ENCODE results near the gene TMPRSS9.

The TMPRSS9 gene

GRCh38 chr19:2359992-2360685 is at the start of gene TMPRSS9:
TMPRSS9 (plus strand) TSS chr19:2360265; CDS start chr19:2389786, 29,521 bp downstream.
- H3K27me3 ChIP-seq (ENCODE audit: control insufficient read depth, insufficient read depth, low read length): no peaks in the 10 kb centered on the region
- no peak within 1 kb of the TSS for H3K4me3 ChIP-seq (ENCODE audit: low read length)
- peaks cover 3% of the 10 kb centered on the region; the same call in 1 of the 2 replicates for H3K4me1 ChIP-seq (ENCODE audit: control insufficient read depth, insufficient read depth, low read length)
- no peaks in the 10 kb centered on the region for H3K9me3 ChIP-seq (ENCODE audit: control insufficient read depth, insufficient read depth, low read length)
- H3K36me3 ChIP-seq (ENCODE audit: control insufficient read depth, insufficient read depth, low read length): no peaks in the 10 kb centered on the region
- no CpG with 5 or more reads among the region's 44 CpGs for WGBS (ENCODE audit: insufficient coverage, insufficient read length)
- no peak within 1 kb of the TSS for H3K27ac ChIP-seq (ENCODE audit: low read length)
- DNase-seq (ENCODE audit: low read depth, low spot score): no peak

GRCh38 chr19:2311093-2311492 is 49.0 kb upstream of the TMPRSS9 start:
- H3K9me3 ChIP-seq (ENCODE audit: control insufficient read depth, insufficient read depth, low read length): no peaks in the 10 kb centered on the region
- no peaks in the 10 kb centered on the region; the same call in 1 of the 2 replicates for H3K36me3 ChIP-seq (ENCODE audit: control insufficient read depth, insufficient read depth, low read length)
- no CpG with 5 or more reads among the region's 4 CpGs for WGBS (ENCODE audit: insufficient coverage, insufficient read length)
- no peak for DNase-seq (ENCODE audit: low read depth, low spot score)
- no peak overlapping the region for H3K27ac ChIP-seq (ENCODE audit: low read length)
- no peak overlapping the region for H3K4me3 ChIP-seq (ENCODE audit: low read length)
- H3K27me3 ChIP-seq (ENCODE audit: control insufficient read depth, insufficient read depth, low read length): peaks cover 3% of the 10 kb centered on the region
- H3K4me1 ChIP-seq (ENCODE audit: control insufficient read depth, insufficient read depth, low read length): peaks cover 2% of the 10 kb centered on the region

GRCh38 chr19:2312820-2313501 is 47.1 kb upstream of the TMPRSS9 start:
- no peaks in the 10 kb centered on the region; the same call in 1 of the 2 replicates for H3K36me3 ChIP-seq (ENCODE audit: control insufficient read depth, insufficient read depth, low read length)
- WGBS (ENCODE audit: insufficient coverage, insufficient read length): no CpG with 5 or more reads among the region's 28 CpGs
- peaks cover 2% of the 10 kb centered on the region for H3K4me1 ChIP-seq (ENCODE audit: control insufficient read depth, insufficient read depth, low read length)
- no peak for DNase-seq (ENCODE audit: low read depth, low spot score)
- H3K4me3 ChIP-seq (ENCODE audit: low read length): no peak overlapping the region
- H3K27ac ChIP-seq (ENCODE audit: low read length): no peak overlapping the region
- H3K9me3 ChIP-seq (ENCODE audit: control insufficient read depth, insufficient read depth, low read length): no peaks in the 10 kb centered on the region
- peaks cover 3% of the 10 kb centered on the region for H3K27me3 ChIP-seq (ENCODE audit: control insufficient read depth, insufficient read depth, low read length)

DNA sequence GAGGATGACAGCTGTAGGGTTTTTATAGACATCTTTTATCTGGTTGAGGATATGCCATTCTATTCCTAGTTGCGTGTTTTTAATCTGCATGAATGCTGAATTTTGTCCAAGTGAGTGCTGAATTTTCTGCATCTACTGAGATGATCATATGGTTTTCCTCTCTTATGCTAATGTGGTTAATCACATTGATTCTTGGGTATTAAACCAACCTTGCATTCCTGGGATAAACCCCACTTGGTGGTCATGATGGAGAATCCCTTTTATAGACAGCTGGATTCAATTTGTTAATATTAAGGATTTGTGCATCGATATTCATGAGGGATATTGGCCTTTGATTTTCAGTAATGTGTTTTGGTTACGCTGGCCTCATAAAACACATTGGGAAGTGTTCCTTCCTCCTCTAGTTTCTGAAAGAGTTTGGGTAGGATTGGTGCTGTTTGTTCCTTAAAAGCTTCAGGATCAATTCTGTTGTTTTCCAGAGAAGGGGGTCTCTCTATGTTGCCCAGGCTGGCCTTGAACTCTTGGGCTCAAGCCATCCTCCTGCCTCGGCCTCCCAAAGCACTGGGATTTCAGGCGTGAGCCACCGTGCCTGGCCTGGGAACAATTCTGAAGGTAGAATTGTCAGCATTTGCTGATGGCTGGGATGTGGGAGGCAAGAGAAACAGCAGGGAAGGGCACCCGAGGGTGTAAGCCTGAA is 44.8 kb upstream of the TMPRSS9 start:
- WGBS (ENCODE audit: insufficient coverage, insufficient read length): no CpG with 5 or more reads among the region's 7 CpGs
- no peak for DNase-seq (ENCODE audit: low read depth, low spot score)
- no peaks in the 10 kb centered on the region for H3K27me3 ChIP-seq (ENCODE audit: control insufficient read depth, insufficient read depth, low read length)
- H3K9me3 ChIP-seq (ENCODE audit: control insufficient read depth, insufficient read depth, low read length): no peaks in the 10 kb centered on the region
- no peak overlapping the region for H3K4me3 ChIP-seq (ENCODE audit: low read length)
- H3K36me3 ChIP-seq (ENCODE audit: control insufficient read depth, insufficient read depth, low read length): no peaks in the 10 kb centered on the region
- no peak overlapping the region for H3K27ac ChIP-seq (ENCODE audit: low read length)
- no peaks in the 10 kb centered on the region for H3K4me1 ChIP-seq (ENCODE audit: control insufficient read depth, insufficient read depth, low read length)

DNA sequence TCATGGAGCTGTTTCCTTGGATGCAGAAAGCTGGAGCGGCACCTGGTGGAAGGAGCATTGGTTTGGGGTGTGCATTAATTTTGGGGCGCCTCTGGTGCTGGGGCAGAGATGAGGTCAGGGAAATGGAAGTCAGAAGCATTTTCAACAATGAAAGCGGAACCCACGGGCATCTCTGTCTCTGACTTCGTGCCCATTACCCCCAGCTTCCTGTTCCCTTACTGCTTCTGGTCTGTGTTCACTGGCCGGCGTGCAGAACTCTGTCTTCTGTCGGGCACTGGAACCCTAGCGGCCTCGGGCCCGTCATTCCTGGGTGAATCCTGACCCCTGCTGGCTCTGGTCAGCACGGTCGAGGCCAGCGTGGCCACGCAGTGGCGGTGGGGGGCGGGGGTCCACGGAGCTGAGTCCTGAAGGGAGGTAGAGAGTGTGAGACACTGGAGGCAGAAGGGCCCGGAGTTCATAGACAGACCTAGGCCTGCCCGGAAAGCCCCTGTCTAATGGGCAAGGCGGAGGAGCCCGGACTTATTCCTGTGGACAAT is 44.2 kb upstream of the TMPRSS9 start:
- H3K27ac ChIP-seq (ENCODE audit: low read length): no peak overlapping the region
- WGBS (ENCODE audit: insufficient coverage, insufficient read length): no CpG with 5 or more reads among the region's 22 CpGs
- DNase-seq (ENCODE audit: low read depth, low spot score): no peak

DNA sequence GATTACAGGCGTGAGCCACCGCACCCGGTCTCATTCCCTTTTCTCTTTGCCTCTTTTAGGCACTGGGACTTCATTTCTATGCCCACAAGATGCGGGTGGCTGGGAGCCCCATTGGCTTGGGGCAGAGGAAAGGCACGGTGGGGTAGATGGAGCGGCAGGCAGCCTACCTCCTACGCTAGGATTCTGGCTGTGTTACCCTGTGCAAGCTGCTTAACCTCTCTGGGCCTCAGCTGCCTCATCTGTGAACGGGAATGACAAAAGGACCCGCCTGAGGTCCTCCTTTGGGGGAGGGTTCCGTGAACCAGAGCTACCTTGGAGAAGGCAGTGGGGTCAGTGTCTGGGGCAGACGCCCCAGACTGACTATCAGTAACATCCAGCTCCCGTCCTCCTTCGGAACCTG is 42.8 kb upstream of the TMPRSS9 start:
- Histone ChIP-seq H3K27me3 (ENCODE audit: control insufficient read depth, insufficient read depth, low read length) (no peaks in the 10 kb centered on the region), H3K4me1 (ENCODE audit: control insufficient read depth, insufficient read depth, low read length) (no peaks in the 10 kb centered on the region), H3K36me3 (ENCODE audit: control insufficient read depth, insufficient read depth, low read length) (no peaks in the 10 kb centered on the region), H3K27ac (ENCODE audit: low read length) (no peak overlapping the region), H3K4me3 (ENCODE audit: low read length) (no peak overlapping the region), H3K9me3 (ENCODE audit: control insufficient read depth, insufficient read depth, low read length) (no peaks in the 10 kb centered on the region)
- no CpG with 5 or more reads among the region's 13 CpGs for WGBS (ENCODE audit: insufficient coverage, insufficient read length)
- no peak for DNase-seq (ENCODE audit: low read depth, low spot score)

More for the DNA sequence above, 44.2 kb upstream of the TMPRSS9 start:
- no peaks in the 10 kb centered on the region for H3K36me3 ChIP-seq (ENCODE audit: control insufficient read depth, insufficient read depth, low read length)
- no peaks in the 10 kb centered on the region for H3K27me3 ChIP-seq (ENCODE audit: control insufficient read depth, insufficient read depth, low read length)
- H3K9me3 ChIP-seq (ENCODE audit: control insufficient read depth, insufficient read depth, low read length): no peaks in the 10 kb centered on the region
- H3K4me1 ChIP-seq (ENCODE audit: control insufficient read depth, insufficient read depth, low read length): no peaks in the 10 kb centered on the region
- no peak overlapping the region for H3K4me3 ChIP-seq (ENCODE audit: low read length)

GRCh38 chr19:2317756-2318155 is 42.3 kb upstream of the TMPRSS9 start:
- H3K27me3 ChIP-seq (ENCODE audit: control insufficient read depth, insufficient read depth, low read length): no peaks in the 10 kb centered on the region
- no peaks in the 10 kb centered on the region for H3K9me3 ChIP-seq (ENCODE audit: control insufficient read depth, insufficient read depth, low read length)
- H3K36me3 ChIP-seq (ENCODE audit: control insufficient read depth, insufficient read depth, low read length): no peaks in the 10 kb centered on the region
- H3K4me1 ChIP-seq (ENCODE audit: control insufficient read depth, insufficient read depth, low read length): no peaks in the 10 kb centered on the region
- no peak overlapping the region for H3K4me3 ChIP-seq (ENCODE audit: low read length)
- no CpG with 5 or more reads among the region's 25 CpGs for WGBS (ENCODE audit: insufficient coverage, insufficient read length)
- no peak for DNase-seq (ENCODE audit: low read depth, low spot score)
- H3K27ac ChIP-seq (ENCODE audit: low read length): no peak overlapping the region

DNA sequence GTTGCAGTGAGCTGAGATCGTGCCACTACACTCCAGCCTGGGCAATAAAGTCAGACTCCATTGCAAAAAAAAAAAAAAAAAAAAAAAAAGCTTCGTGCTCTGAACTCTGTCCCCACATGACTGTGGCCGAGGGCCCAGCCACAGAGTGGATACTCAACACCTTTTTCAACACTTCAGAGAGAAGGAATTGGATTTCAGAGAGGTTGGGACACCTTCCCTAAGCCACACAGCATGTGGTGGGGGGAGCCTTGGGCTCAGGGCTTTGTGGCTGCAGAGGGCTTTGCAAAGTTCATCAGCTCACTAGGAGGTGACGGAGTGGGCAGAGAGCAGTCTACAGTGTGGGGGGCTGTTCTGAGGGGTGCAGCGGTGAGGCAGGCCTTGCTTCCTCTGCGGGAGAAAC is 41.1 kb upstream of the TMPRSS9 start:
- no CpG with 5 or more reads among the region's 6 CpGs for WGBS (ENCODE audit: insufficient coverage, insufficient read length)

GRCh38 chr19:2319551-2319950 is 40.5 kb upstream of the TMPRSS9 start:
- H3K27me3 ChIP-seq (ENCODE audit: control insufficient read depth, insufficient read depth, low read length): no peaks in the 10 kb centered on the region
- H3K9me3 ChIP-seq (ENCODE audit: control insufficient read depth, insufficient read depth, low read length): no peaks in the 10 kb centered on the region
- DNase-seq (ENCODE audit: low read depth, low spot score): no peak
- peaks cover 7% of the 10 kb centered on the region; the same call in 1 of the 2 replicates for H3K36me3 ChIP-seq (ENCODE audit: control insufficient read depth, insufficient read depth, low read length)
- H3K4me3 ChIP-seq (ENCODE audit: low read length): no peak overlapping the region
- no peaks in the 10 kb centered on the region for H3K4me1 ChIP-seq (ENCODE audit: control insufficient read depth, insufficient read depth, low read length)
- no peak overlapping the region for H3K27ac ChIP-seq (ENCODE audit: low read length)
- no CpG with 5 or more reads among the region's 20 CpGs for WGBS (ENCODE audit: insufficient coverage, insufficient read length)

More for the DNA sequence above, 41.1 kb upstream of the TMPRSS9 start:
- no peak for DNase-seq (ENCODE audit: low read depth, low spot score)
- H3K36me3 ChIP-seq (ENCODE audit: control insufficient read depth, insufficient read depth, low read length): 0 out of 2 replicates have a peak, but pooled peaks cover under 1% of the 10 kb centered on the region
- no peaks in the 10 kb centered on the region for H3K9me3 ChIP-seq (ENCODE audit: control insufficient read depth, insufficient read depth, low read length)
- no peaks in the 10 kb centered on the region for H3K4me1 ChIP-seq (ENCODE audit: control insufficient read depth, insufficient read depth, low read length)
- H3K27ac ChIP-seq (ENCODE audit: low read length): no peak overlapping the region
- no peak overlapping the region for H3K4me3 ChIP-seq (ENCODE audit: low read length)
- H3K27me3 ChIP-seq (ENCODE audit: control insufficient read depth, insufficient read depth, low read length): no peaks in the 10 kb centered on the region

DNA sequence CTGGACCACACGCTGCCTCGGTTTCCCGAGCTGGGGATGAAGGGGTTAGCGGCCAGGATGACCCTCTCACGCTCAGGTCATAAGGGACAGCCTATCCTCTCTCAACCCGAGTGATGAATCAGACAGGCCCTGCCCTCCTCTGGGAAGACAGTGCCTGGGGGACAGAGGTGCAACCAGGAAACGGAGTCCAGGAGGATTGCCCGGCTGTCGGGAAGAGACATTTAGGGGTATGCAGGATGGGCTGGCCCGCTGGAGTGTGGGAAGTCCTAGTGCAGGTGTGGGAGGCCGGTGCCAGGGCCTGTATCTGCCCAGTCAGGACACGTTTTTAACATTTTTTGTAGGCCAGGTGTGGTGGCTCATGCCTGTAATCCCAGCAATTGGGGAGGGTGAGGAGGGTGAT is 40.0 kb upstream of the TMPRSS9 start:
- no peak for DNase-seq (ENCODE audit: low read depth, low spot score)
- no CpG with 5 or more reads among the region's 12 CpGs for WGBS (ENCODE audit: insufficient coverage, insufficient read length)
- Histone ChIP-seq H3K27ac (ENCODE audit: low read length) (no peak overlapping the region), H3K4me1 (ENCODE audit: control insufficient read depth, insufficient read depth, low read length) (no peaks in the 10 kb centered on the region), H3K27me3 (ENCODE audit: control insufficient read depth, insufficient read depth, low read length) (no peaks in the 10 kb centered on the region), H3K4me3 (ENCODE audit: low read length) (no peak overlapping the region), H3K36me3 (ENCODE audit: control insufficient read depth, insufficient read depth, low read length) (peaks cover 10% of the 10 kb centered on the region; the same call in 1 of the 2 replicates), H3K9me3 (ENCODE audit: control insufficient read depth, insufficient read depth, low read length) (no peaks in the 10 kb centered on the region)

All from iPS DF 6.9 (cell line).